GM10266 (cell line): ENCODE results near the gene MAN2B2.

Experiments used
- DNase-seq: peaks from one replicate; pipeline ENCODE4 v3.0.0; 2012; ENCODE audit errors: extremely low spot score
- TF ChIP-seq, protein P1 (sequence below): IDR thresholded peaks from 2 replicates; pipeline ENCODE4 v1.5.1; 2012; ENCODE audit warnings: mild to moderate bottlenecking, low read depth; ENCODE audit not compliant: control insufficient read depth, insufficient read depth; ENCODE audit errors: missing control alignments

Gene MAN2B2

DNA sequence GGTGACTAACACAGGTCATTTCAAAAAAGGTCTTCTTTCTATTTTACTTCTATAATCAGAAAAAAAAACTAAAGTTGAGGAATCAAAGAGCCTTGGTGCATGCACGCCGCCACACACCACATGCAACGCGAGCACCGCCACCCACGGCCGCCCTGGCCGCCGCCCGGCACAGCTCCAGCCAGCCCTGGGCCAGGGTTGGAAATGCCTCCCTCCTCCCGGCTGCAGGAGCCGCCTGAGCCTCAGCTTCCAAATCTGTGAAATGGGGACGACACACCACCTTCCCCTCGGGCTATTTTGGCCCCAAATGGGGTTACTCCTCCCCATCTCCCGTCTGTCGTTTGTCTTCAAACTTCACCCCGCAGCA lies 39.7 kb upstream of the MAN2B2 start:
- TF ChIP-seq, protein P1, sequence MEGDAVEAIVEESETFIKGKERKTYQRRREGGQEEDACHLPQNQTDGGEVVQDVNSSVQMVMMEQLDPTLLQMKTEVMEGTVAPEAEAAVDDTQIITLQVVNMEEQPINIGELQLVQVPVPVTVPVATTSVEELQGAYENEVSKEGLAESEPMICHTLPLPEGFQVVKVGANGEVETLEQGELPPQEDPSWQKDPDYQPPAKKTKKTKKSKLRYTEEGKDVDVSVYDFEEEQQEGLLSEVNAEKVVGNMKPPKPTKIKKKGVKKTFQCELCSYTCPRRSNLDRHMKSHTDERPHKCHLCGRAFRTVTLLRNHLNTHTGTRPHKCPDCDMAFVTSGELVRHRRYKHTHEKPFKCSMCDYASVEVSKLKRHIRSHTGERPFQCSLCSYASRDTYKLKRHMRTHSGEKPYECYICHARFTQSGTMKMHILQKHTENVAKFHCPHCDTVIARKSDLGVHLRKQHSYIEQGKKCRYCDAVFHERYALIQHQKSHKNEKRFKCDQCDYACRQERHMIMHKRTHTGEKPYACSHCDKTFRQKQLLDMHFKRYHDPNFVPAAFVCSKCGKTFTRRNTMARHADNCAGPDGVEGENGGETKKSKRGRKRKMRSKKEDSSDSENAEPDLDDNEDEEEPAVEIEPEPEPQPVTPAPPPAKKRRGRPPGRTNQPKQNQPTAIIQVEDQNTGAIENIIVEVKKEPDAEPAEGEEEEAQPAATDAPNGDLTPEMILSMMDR, result no peak
- no peak for DNase-seq

DNA sequence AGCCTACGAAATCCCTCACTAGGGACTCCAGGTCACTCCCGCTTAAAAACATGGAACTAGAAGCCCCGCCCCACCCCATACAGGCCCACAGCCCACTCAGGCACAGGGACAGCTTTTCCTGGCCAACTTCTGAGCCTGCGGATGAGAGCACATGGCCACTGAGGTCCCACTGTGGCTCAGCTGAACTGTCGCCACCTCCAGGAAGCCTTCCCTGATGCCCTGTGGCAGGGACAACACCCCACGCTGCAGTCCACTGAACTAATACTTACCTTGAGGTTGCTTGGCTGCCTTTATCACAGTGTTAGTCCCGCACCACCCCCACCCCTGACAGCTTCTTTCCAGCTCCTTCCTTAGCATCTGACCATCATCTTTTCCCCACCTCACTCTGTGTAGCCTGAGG lies 39.3 kb upstream of the MAN2B2 start:
- TF ChIP-seq, protein P1, result no peak
- no peak for DNase-seq

DNA sequence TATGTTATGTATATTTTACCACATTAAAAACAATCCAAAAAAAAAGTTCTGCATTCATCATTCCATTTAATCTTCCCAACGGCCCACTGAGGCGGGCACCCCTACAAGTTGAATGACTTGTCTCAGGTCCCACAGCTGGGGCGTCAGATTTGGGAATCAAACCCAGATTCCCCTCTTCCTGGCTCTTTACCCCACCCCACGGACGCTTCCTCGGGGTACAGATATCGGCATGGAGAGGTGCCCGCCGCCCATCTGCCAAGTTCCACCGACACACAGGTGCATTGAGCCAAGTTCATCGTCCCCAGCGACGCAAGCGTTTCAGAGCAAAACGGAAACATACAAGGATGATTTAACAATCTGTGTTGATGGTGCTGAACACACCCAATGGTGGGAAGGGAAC lies 36.9 kb upstream of the MAN2B2 start:
- TF ChIP-seq, protein P1, result no peak
- no peak for DNase-seq

DNA sequence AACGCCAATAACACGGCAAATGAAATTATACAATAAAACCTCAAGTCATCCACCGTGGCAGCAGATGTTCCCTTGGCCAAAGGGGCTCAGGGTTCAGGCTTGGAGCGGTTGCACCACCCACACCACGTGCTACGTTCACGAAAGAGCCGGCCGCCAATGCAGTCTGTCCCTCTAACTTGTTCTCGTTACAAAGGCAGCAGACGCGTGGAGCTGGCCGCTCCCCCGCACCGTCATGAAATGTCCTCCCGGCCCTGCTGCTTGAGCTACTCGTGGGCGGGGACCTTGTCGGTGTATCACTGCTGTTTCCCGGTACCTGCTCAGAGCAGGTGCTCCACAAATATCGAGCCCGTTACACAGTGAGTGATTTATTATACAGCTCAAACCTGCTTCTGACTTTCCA lies 36.4 kb upstream of the MAN2B2 start:
- TF ChIP-seq, protein P1, result no peak
- DNase-seq, result no peak

DNA sequence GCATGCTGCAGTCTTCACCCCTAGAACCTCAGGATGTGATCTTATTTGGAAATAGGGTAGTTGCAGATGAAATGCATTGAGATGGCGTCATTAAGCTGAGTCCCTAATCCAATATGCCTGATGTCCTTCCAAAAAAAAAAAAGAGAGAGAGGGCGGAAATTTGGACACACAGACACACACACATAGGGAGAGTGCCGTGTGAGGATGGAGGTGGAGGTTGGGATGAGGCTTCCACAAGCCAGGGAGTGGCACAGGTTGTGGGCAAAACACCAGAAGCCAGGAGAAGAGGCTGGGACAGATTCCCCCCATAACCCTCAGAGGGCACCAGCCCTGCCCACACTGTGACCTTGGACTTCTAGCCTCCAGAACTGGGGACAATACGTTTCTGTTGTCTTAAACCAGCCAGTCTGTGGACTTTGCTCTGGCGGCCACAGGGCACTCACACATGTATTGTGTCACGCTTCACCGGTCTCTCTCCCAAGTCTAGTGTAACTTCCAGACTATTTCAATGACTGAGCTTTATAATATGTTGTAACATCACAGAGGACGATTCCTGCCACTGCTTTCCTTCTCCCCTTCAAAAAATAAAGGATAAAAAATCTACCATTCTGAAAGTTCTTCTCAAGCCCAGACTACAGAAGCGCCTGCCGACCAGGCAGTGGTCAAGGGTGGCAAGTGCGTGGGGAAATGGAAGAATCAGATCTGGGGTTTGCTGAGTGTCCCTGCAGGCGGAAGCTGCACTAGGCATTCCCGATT lies 35.8 kb upstream of the MAN2B2 start:
- TF ChIP-seq, protein P1, result no peak
- no peak for DNase-seq

DNA sequence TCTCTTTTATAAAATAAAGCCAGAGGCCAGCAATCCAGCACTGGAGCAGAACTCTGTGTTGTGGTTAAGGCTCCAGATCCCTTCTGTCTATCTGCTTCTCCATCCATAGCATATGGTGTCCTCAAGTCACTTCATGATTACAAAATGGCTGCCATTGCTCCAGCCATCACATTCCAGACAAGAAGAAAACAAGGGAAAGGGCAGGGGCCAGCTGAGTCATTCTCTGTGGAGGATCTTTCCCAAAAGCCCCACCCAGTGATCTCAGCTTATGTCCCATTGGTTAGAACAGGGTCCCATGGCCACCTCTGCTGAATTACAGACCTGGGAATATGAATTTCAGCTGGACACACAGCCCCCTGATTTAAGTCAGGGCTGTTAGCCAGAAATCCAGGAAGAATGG lies 34.1 kb upstream of the MAN2B2 start:
- TF ChIP-seq, protein P1, result no peak

DNA sequence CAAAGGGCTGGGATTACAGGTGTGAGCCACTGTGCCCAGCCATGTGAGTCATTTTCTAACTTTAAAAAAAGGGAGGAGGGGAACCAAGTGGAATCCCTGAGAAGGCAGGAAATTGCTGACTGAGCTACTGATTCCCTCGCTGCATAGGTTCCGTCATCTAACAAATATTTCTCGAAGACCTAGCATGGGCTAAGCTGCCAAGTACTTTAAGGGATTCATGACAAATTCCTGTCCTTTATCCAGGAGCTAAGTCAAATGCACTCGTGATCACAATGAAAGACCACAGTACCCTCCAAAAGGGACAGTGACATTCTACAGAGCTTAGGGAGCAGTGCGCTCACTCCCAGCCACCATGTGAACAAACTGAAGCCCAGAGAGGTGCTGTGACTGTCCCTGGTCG lies 33.2 kb upstream of the MAN2B2 start:
- TF ChIP-seq, protein P1, result no peak
- no peak for DNase-seq

More for the DNA sequence above, 34.1 kb upstream of the MAN2B2 start:
- no peak for DNase-seq
